Measurements from ENCODE around the gene ATP11A.

The ATP11A gene

DNA sequence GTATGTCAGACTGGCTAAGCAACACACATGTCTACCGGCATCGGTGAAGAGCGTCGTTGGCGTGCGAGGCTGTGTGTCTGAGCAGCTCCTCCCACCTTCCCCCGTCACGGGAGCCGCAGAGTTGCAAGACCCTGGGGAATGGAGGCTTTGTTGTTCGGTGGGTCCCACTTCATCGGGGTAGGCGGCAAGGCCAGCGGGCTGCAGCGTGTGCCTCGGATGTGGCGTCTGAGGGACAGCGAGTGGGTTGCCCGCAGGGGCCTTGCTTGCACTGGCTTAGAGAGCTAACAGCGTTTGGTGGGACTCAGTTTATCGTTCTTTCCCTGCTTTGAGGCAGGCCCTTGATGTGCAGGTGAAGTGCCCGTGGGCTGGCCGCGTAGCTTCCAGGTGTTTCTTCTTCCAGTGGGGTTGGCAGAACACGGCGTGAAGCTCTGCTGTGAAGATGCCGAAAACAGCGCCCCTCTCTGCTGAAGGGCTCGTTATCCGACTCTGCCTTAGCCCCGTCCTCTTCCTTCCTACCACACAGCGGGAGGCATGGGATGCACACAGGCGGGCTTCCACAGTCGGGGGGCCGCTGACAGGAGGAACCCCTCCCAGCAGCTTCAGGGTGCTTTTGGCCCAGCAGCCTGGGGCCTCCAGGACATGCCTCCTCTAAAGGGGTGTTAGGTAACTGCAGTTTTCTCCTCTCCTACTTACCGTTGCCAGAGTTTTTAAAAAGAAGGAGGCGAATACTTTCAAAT is 85.2 kb downstream of the ATP11A start:
- H3K27me3 ChIP-seq (ENCODE audit: insufficient read depth, insufficient read length), result no peaks in the 10 kb centered on the region
- no peak overlapping the region for H3K9ac ChIP-seq (ENCODE audit: insufficient read length, low read depth)
- no peak for DNase-seq (ENCODE audit: low read depth, low spot score)
- H3K4me1 ChIP-seq (ENCODE audit: insufficient read depth, insufficient read length), result peaks cover 10% of the 10 kb centered on the region
- H3K4me3 ChIP-seq (ENCODE audit: insufficient read length, low read depth), result no peak overlapping the region
- H3K36me3 ChIP-seq (ENCODE audit: insufficient read depth, insufficient read length, low read length), result peaks cover 7% of the 10 kb centered on the region
- H3K9me3 ChIP-seq (ENCODE audit: insufficient read depth, low read length), result no peaks in the 10 kb centered on the region
- TF ChIP-seq YY1 (IDR thresholded peaks at IDR 0.05; ENCODE audit: insufficient read depth, insufficient read length), result no peak

DNA sequence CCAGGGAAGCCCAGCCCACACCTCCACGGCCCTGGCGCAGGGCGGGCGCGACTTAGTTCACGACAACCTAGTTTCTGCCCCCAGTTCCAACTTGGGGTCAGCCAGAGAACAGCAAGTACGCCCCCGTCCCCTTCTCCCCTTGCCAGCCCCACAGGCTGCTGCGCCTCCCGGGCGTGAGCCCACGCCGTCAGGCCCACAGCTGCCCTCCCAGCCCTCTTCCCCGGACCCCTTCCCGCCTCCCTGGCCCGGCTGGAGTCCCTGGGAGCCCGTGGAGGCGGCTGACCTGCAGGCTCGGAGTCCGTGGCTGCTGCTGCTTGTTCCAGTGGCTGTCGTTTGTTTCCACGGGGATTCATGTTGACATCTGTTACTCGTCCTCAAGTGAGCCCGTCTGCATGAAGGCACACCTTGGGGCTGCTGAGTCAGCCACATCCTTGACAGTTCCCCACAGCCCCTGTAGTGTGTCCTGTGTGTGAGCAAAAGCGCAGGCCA is 86.0 kb downstream of the ATP11A start:
- peaks cover 7% of the 10 kb centered on the region for H3K36me3 ChIP-seq (ENCODE audit: insufficient read depth, insufficient read length, low read length)
- DNase-seq (ENCODE audit: low read depth, low spot score), result no peak
- H3K9ac ChIP-seq (ENCODE audit: insufficient read length, low read depth), result no peak overlapping the region
- H3K4me3 ChIP-seq (ENCODE audit: insufficient read length, low read depth), result no peak overlapping the region
- TF ChIP-seq YY1 (IDR thresholded peaks at IDR 0.05; ENCODE audit: insufficient read depth, insufficient read length) (no peak), ZNF274 (IDR thresholded peaks at IDR 0.05; ENCODE audit: low read depth, low read length) (no peak), SUZ12 (IDR thresholded peaks at IDR 0.05; ENCODE audit: extremely low read depth, insufficient read depth, insufficient read length) (no peak)
- no peaks in the 10 kb centered on the region for H3K9me3 ChIP-seq (ENCODE audit: insufficient read depth, low read length)
- peaks cover 7% of the 10 kb centered on the region for H3K4me1 ChIP-seq (ENCODE audit: insufficient read depth, insufficient read length)
- H3K27me3 ChIP-seq (ENCODE audit: insufficient read depth, insufficient read length), result no peaks in the 10 kb centered on the region

DNA sequence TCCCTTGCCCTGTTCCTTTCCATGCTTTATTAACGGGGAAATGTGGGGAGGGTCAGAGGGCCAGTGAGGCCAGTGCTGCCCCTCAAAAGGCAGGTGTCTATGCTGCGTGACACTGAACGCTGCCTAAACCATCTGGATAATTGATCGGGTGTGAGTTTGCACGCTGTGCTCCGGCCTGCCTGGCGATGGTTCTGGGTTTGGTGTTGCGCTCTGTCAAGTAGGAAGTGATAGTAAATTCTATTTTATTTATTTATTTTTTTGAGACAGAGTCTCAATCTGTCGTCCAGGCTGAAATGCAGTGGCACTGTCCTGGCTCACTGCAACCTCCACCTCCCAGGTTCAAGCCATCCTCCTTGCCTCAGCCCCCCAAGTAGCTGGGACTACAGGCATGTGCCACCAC is 86.5 kb downstream of the ATP11A start:
- H3K9me3 ChIP-seq (ENCODE audit: insufficient read depth, low read length), result no peaks in the 10 kb centered on the region
- H3K36me3 ChIP-seq (ENCODE audit: insufficient read depth, insufficient read length, low read length), result peaks cover 7% of the 10 kb centered on the region
- peaks cover 10% of the 10 kb centered on the region for H3K4me1 ChIP-seq (ENCODE audit: insufficient read depth, insufficient read length)
- no peak for DNase-seq (ENCODE audit: low read depth, low spot score)
- H3K4me3 ChIP-seq (ENCODE audit: insufficient read length, low read depth), result no peak overlapping the region
- TF ChIP-seq ZNF274 (IDR thresholded peaks at IDR 0.05; ENCODE audit: low read depth, low read length), result no peak
- no peak for TF ChIP-seq YY1 (IDR thresholded peaks at IDR 0.05; ENCODE audit: insufficient read depth, insufficient read length)
- no peak for TF ChIP-seq SUZ12 (IDR thresholded peaks at IDR 0.05; ENCODE audit: extremely low read depth, insufficient read depth, insufficient read length)
- no peak overlapping the region for H3K9ac ChIP-seq (ENCODE audit: insufficient read length, low read depth)
- no peaks in the 10 kb centered on the region for H3K27me3 ChIP-seq (ENCODE audit: insufficient read depth, insufficient read length)

DNA sequence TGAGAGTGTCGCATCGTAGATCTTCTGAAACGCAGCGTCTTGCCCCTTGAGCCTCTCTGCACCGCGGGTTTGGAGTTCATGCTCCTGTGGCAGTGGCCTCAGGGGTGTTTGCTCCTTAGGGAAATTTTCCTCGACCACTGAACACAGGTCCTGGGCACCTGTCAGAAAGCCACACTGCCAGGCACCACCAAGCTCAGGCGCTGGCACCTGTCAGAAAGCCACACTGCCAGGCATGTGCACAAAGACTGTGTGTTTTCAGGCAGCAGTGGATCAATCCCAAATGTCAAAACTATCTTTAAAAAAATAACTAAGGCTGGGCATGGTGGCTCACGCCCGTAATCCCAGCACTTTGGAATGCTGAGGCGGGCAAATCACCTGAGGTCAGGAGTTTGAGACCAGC is 87.1 kb downstream of the ATP11A start:
- Histone ChIP-seq H3K36me3 (ENCODE audit: insufficient read depth, insufficient read length, low read length) (peaks cover 7% of the 10 kb centered on the region), H3K27me3 (ENCODE audit: insufficient read depth, insufficient read length) (no peaks in the 10 kb centered on the region), H3K9me3 (ENCODE audit: insufficient read depth, low read length) (no peaks in the 10 kb centered on the region), H3K4me3 (ENCODE audit: insufficient read length, low read depth) (no peak overlapping the region), H3K4me1 (ENCODE audit: insufficient read depth, insufficient read length) (peaks cover 12% of the 10 kb centered on the region), H3K9ac (ENCODE audit: insufficient read length, low read depth) (no peak overlapping the region)
- no peak for DNase-seq (ENCODE audit: low read depth, low spot score)
- no peak for TF ChIP-seq ZNF274 (IDR thresholded peaks at IDR 0.05; ENCODE audit: low read depth, low read length)
- TF ChIP-seq SUZ12 (IDR thresholded peaks at IDR 0.05; ENCODE audit: extremely low read depth, insufficient read depth, insufficient read length), result no peak
- no peak for TF ChIP-seq YY1 (IDR thresholded peaks at IDR 0.05; ENCODE audit: insufficient read depth, insufficient read length)

GRCh38 chr13:112777637-112778406 is 88.0 kb downstream of the ATP11A start:
- H3K4me3 ChIP-seq (ENCODE audit: insufficient read length, low read depth), result no peak overlapping the region
- DNase-seq (ENCODE audit: low read depth, low spot score), result no peak
- TF ChIP-seq YY1 (IDR thresholded peaks at IDR 0.05; ENCODE audit: insufficient read depth, insufficient read length), result no peak
- TF ChIP-seq ZNF274 (IDR thresholded peaks at IDR 0.05; ENCODE audit: low read depth, low read length), result no peak
- no peak for TF ChIP-seq SUZ12 (IDR thresholded peaks at IDR 0.05; ENCODE audit: extremely low read depth, insufficient read depth, insufficient read length)
- H3K9ac ChIP-seq (ENCODE audit: insufficient read length, low read depth), result no peak overlapping the region
- no peaks in the 10 kb centered on the region for H3K9me3 ChIP-seq (ENCODE audit: insufficient read depth, low read length)
- no peaks in the 10 kb centered on the region for H3K27me3 ChIP-seq (ENCODE audit: insufficient read depth, insufficient read length)
- peaks cover 7% of the 10 kb centered on the region for H3K36me3 ChIP-seq (ENCODE audit: insufficient read depth, insufficient read length, low read length)
- peaks cover 12% of the 10 kb centered on the region for H3K4me1 ChIP-seq (ENCODE audit: insufficient read depth, insufficient read length)

- Histone ChIP-seq H3K27me3 (ENCODE audit: insufficient read depth, insufficient read length) (no peaks in the 10 kb centered on the region), H3K36me3 (ENCODE audit: insufficient read depth, insufficient read length, low read length) (peaks cover 4% of the 10 kb centered on the region), H3K4me1 (ENCODE audit: insufficient read depth, insufficient read length) (peaks cover 11% of the 10 kb centered on the region), H3K9me3 (ENCODE audit: insufficient read depth, low read length) (no peaks in the 10 kb centered on the region; the same call in 1 of the 2 replicates), H3K9ac (ENCODE audit: insufficient read length, low read depth) (no peak overlapping the region), H3K4me3 (ENCODE audit: insufficient read length, low read depth) (no peak overlapping the region)
- DNase-seq (ENCODE audit: low read depth, low spot score), result no peak
- TF ChIP-seq ZNF274 (IDR thresholded peaks at IDR 0.05; ENCODE audit: low read depth, low read length) (no peak), SUZ12 (IDR thresholded peaks at IDR 0.05; ENCODE audit: extremely low read depth, insufficient read depth, insufficient read length) (no peak), YY1 (IDR thresholded peaks at IDR 0.05; ENCODE audit: insufficient read depth, insufficient read length) (no peak)
Observed at GRCh38 chr13:112779856-112780604, 90.2 kb downstream of the ATP11A start.

- no peak for DNase-seq (ENCODE audit: low read depth, low spot score)
- H3K9me3 ChIP-seq (ENCODE audit: insufficient read depth, low read length), result no peaks in the 10 kb centered on the region; the same call in 1 of the 2 replicates
- no peak overlapping the region for H3K4me3 ChIP-seq (ENCODE audit: insufficient read length, low read depth)
Observed at GRCh38 chr13:112781287-112781686, 91.4 kb downstream of the ATP11A start.

More at GRCh38 chr13:112781287-112781686, 91.4 kb downstream of the ATP11A start:
- Histone ChIP-seq H3K27me3 (ENCODE audit: insufficient read depth, insufficient read length) (no peaks in the 10 kb centered on the region), H3K4me1 (ENCODE audit: insufficient read depth, insufficient read length) (peaks cover 8% of the 10 kb centered on the region), H3K36me3 (ENCODE audit: insufficient read depth, insufficient read length, low read length) (peaks cover 8% of the 10 kb centered on the region), H3K9ac (ENCODE audit: insufficient read length, low read depth) (peak overlapping the region; percentile 10)
- TF ChIP-seq ZNF274 (IDR thresholded peaks at IDR 0.05; ENCODE audit: low read depth, low read length) (no peak), SUZ12 (IDR thresholded peaks at IDR 0.05; ENCODE audit: extremely low read depth, insufficient read depth, insufficient read length) (no peak), YY1 (IDR thresholded peaks at IDR 0.05; ENCODE audit: insufficient read depth, insufficient read length) (no peak)

Data from NT2/D1 (cell line).